ENCODE data around the gene TM9SF2. TPM values are rescaled to one million over a fixed set of nuclear protein-coding genes. Genes with fewer than 3 reads are reported as not detected.

TM9SF2 gene
- polyA plus RNA-seq, 3 donors: 54.0 to 255 (median 218) TPM

DNA sequence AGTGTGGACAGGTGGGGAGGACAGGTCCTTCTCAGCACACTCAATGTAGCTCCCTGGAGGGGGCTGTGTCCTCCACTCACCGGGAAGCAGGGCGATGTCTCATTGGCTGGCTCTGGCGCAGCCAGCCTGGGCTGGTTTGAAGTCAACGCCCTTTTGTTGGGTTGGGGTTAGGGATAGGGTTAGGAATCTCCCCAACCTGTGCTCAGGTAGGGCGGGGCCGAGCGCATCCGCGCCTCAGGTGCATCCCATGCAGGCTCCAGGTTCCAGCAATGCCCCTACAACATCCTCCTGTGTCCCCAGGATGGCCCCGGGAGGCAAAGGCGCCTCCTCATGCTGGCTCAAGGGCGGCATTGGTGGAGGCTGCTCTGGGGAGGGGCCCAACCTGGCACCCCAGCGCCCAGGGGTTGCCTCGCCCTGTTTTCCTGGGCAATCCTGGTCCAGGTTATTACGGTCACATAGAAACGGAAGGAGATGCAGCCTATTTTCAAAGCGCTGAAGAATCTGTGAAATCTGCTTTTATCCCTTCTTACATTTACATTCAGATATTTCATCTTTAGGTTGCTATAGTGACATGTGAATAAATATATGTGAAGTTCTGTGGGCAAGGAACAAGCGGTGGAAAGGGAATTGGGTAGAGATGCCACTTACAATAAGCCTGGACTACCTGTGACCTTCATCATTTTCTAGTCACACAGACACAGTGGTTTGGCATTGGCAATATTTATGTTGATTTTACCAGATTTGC, 74.3 kb downstream of the TM9SF2 start:
- no peaks in the 10 kb centered on the region for H3K36me3 Mint-ChIP-seq
- H3K4me3 Mint-ChIP-seq: no peak overlapping the region
- no peak overlapping the region for H2AFZ ChIP-seq (ENCODE audit: insufficient read depth, low read depth, low read length, poor library complexity, severe bottlenecking)
- H4K20me1 ChIP-seq (ENCODE audit: insufficient read depth, low read length): no peaks in the 10 kb centered on the region
- no peaks in the 10 kb centered on the region for H3K79me2 ChIP-seq (ENCODE audit: insufficient read depth, low read length)
- intact Hi-C loops (cut with micrococcal nuclease): no loop called here
- H3K4me2 ChIP-seq (replicated peaks; ENCODE audit: extremely low read depth, low read length, poor library complexity, severe bottlenecking): no peak overlapping the region
- H3K9ac ChIP-seq (ENCODE audit: insufficient read depth, low read length, poor library complexity, severe bottlenecking): no peak overlapping the region
- DNase-seq: no peak
- peaks cover 0 to 3% (median 0%) of the 10 kb centered on the region in 7 donors for H3K9me3 Mint-ChIP-seq
- no peaks in the 10 kb centered on the region for H3K36me3 ChIP-seq (replicated peaks in 1 of 2; ENCODE audit: control insufficient read depth in 1 of 2, insufficient read depth in 2 of 2, low read length in 2 of 2)
- H3K27me3 ChIP-seq (ENCODE audit: control insufficient read depth in 2 of 2, insufficient read depth in 2 of 2, low read length in 2 of 2): no peaks in the 10 kb centered on the region
- H3K27me3 Mint-ChIP-seq (ENCODE audit: low read depth in 3 of 3): peaks cover 4 to 9% (median 4%) of the 10 kb centered on the region in 3 donors
- no peak overlapping the region for H3K27ac ChIP-seq (ENCODE audit: low read depth in 1 of 2, low read length in 2 of 2)
- no peaks in the 10 kb centered on the region for H3K4me1 ChIP-seq (ENCODE audit: control insufficient read depth in 1 of 2, insufficient read depth in 2 of 2, low read length in 2 of 2)
- H3K27ac Mint-ChIP-seq: no peak overlapping the region
- TF ChIP-seq, protein P1, sequence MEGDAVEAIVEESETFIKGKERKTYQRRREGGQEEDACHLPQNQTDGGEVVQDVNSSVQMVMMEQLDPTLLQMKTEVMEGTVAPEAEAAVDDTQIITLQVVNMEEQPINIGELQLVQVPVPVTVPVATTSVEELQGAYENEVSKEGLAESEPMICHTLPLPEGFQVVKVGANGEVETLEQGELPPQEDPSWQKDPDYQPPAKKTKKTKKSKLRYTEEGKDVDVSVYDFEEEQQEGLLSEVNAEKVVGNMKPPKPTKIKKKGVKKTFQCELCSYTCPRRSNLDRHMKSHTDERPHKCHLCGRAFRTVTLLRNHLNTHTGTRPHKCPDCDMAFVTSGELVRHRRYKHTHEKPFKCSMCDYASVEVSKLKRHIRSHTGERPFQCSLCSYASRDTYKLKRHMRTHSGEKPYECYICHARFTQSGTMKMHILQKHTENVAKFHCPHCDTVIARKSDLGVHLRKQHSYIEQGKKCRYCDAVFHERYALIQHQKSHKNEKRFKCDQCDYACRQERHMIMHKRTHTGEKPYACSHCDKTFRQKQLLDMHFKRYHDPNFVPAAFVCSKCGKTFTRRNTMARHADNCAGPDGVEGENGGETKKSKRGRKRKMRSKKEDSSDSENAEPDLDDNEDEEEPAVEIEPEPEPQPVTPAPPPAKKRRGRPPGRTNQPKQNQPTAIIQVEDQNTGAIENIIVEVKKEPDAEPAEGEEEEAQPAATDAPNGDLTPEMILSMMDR (IDR thresholded peaks at IDR 0.05): no peak
- H3K4me1 Mint-ChIP-seq: peaks cover 6% of the 10 kb centered on the region
- WGBS (ENCODE audit: insufficient coverage): 84% methylated on average over 6 of the region's 18 CpGs
- no peak overlapping the region for H3K4me3 ChIP-seq (replicated peaks in 1 of 3; ENCODE audit: low read depth in 2 of 3, low read length in 3 of 3)
- H3K9me3 ChIP-seq (replicated peaks in 1 of 2; ENCODE audit: control insufficient read depth in 1 of 2, insufficient read depth in 1 of 2, low read length in 2 of 2): no peaks in the 10 kb centered on the region

DNA sequence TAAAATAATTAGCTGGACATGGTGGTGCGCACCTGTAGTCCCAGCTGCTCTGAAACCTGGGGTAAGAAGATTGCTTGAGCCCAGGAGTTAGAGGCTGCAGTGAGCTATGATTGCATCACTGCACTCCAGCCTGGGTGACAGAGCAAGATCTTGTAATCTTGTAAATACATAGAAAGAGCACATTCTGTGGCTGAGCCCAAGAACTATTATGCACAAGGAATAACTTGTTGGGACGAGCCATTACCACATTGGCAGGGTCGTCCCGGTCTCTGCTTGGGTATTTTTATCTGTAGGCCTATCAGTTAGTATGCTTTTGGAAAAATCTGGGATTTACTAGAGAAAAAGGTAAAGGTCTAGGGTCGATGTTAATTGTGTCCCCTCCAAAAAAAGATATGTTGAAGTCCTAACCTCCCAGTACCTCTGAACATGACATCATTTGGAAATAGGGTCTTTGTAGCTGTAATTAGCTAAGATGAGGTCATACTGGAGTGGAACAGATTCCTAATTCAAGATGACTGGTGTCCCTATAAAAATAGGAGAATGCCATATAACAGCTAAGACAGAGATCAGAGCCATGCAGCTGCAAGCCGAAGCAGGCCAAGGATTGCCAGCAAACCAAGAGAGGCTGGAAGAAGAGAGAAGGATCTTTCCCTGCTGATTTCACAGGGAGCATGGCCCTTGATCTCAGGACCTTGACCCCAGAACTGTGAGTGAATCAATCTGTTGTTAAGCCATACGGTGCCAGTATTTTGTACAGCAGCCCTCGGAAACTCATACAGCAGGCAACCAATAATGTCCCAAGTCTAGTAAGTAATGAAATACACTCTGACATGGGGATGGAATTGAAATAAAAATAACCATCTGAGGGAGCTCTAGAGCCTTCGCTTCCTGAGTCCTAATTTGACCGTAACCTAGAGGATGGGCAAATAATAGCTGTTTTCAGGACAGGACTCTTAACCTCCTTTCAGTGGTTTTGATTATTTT, 77.0 kb downstream of the TM9SF2 start:
- H2AFZ ChIP-seq (ENCODE audit: insufficient read depth, low read depth, low read length, poor library complexity, severe bottlenecking): no peak overlapping the region
- no peaks in the 10 kb centered on the region for H3K36me3 Mint-ChIP-seq
- peaks cover 6% of the 10 kb centered on the region for H3K4me1 Mint-ChIP-seq
- no peak overlapping the region for H3K4me2 ChIP-seq (replicated peaks; ENCODE audit: extremely low read depth, low read length, poor library complexity, severe bottlenecking)
- H3K9me3 Mint-ChIP-seq: no peaks in the 10 kb centered on the region
- H3K27me3 ChIP-seq (ENCODE audit: control insufficient read depth in 2 of 2, insufficient read depth in 2 of 2, low read length in 2 of 2): no peaks in the 10 kb centered on the region
- no peak overlapping the region for H3K27ac Mint-ChIP-seq
- DNase-seq: no peak
- H3K27me3 Mint-ChIP-seq (ENCODE audit: low read depth in 3 of 3): peaks cover 4 to 9% (median 5%) of the 10 kb centered on the region in 3 donors
- no peaks in the 10 kb centered on the region for H4K20me1 ChIP-seq (ENCODE audit: insufficient read depth, low read length)
- H3K4me3 Mint-ChIP-seq: no peak overlapping the region
- H3K27ac ChIP-seq (ENCODE audit: low read depth in 1 of 2, low read length in 2 of 2): no peak overlapping the region
- no peaks in the 10 kb centered on the region for H3K36me3 ChIP-seq (replicated peaks in 1 of 2; ENCODE audit: control insufficient read depth in 1 of 2, insufficient read depth in 2 of 2, low read length in 2 of 2)
- TF ChIP-seq, protein P1 (IDR thresholded peaks at IDR 0.05): no peak
- H3K9me3 ChIP-seq (replicated peaks in 1 of 2; ENCODE audit: control insufficient read depth in 1 of 2, insufficient read depth in 1 of 2, low read length in 2 of 2): no peaks in the 10 kb centered on the region
- no peak overlapping the region for H3K9ac ChIP-seq (ENCODE audit: insufficient read depth, low read length, poor library complexity, severe bottlenecking)
- 88% methylated on average over 4 of the region's 10 CpGs for WGBS (ENCODE audit: insufficient coverage)
- intact Hi-C loops (cut with micrococcal nuclease): no loop called here
- H3K4me3 ChIP-seq (replicated peaks in 1 of 3; ENCODE audit: low read depth in 2 of 3, low read length in 3 of 3): no peak overlapping the region
- H3K4me1 ChIP-seq (ENCODE audit: control insufficient read depth in 1 of 2, insufficient read depth in 2 of 2, low read length in 2 of 2): no peaks in the 10 kb centered on the region
- H3K79me2 ChIP-seq (ENCODE audit: insufficient read depth, low read length): no peaks in the 10 kb centered on the region

All from CD14-positive monocyte (primary cell).